Activated CD4-positive, alpha-beta memory T cell treated with anti-CD3 and anti-CD28 coated beads for 36 hours (primary cell): ENCODE results near the gene TEX13C. TPM values are rescaled to one million over a fixed set of nuclear protein-coding genes. Genes with fewer than 3 reads are reported as not detected.
A peak's percentile ranks its signal among the peaks of the same experiment; 100 is the strongest.
"Not testable (repeated sequence)": the region's sequence is repeated elsewhere in the genome, so short reads cannot be mapped to it uniquely, and the experiment has no call there.

Experiments
- CTCF ChIA-PET: fragments of 350-600 bp; sonication (Branson Sonifier 250); formaldehyde crosslinking; loops from one replicate; lab custom pipeline; 2021; ENCODE audit warnings: antibody characterized with exemption, inconsistent platforms; lab: Charles Lee
- POLR2A ChIA-PET: fragments of 350-600 bp; sonication (Branson Sonifier 250); formaldehyde crosslinking; loops from one replicate; lab custom pipeline; 2021; ENCODE audit warnings: antibody characterized with exemption; lab: Charles Lee
- DNase-seq: peaks from one replicate; pipeline ENCODE4 v3.0.0-alpha.2; 2020
- H3K27ac Mint-ChIP-seq: one replicate; pipeline ENCODE4 v1.8.0; 2021; ENCODE audit warnings: mixed read lengths
- H3K27me3 Mint-ChIP-seq: one replicate; pipeline ENCODE4 v1.8.0; 2021; ENCODE audit warnings: mixed read lengths
- H3K36me3 Mint-ChIP-seq: one replicate; pipeline ENCODE4 v1.8.0; 2021; ENCODE audit warnings: mixed read lengths
- H3K4me1 Mint-ChIP-seq: one replicate; pipeline ENCODE4 v1.8.0; 2021; ENCODE audit warnings: low read depth, mixed read lengths
- H3K4me3 Mint-ChIP-seq: one replicate; pipeline ENCODE4 v1.8.0; 2021; ENCODE audit warnings: mild to moderate bottlenecking, mixed read lengths
- H3K9me3 Mint-ChIP-seq: one replicate; pipeline ENCODE4 v1.8.0; 2021; ENCODE audit warnings: mixed read lengths
- intact Hi-C: fragments of 100-400 bp; cut with micrococcal nuclease; formaldehyde crosslinking; loops from one replicate; pipeline ENCODE4 v1.15.1; 2023
- total RNA-seq, 2 experiments: library from RNA; stranded (reverse); gene quantifications; one replicate each; pipeline ENCODE4 v1.2.3, GENCODE V29; 2021

The TEX13C gene
- total RNA-seq = not detected

GRCh38 chrX:125319646-125320521 is at the start of gene TEX13C:
TSS of gene TEX13C (plus strand) at chrX:125319871. CDS start at chrX:125320120, 249 bp downstream.
- ChIA-PET POLR2A (no interaction called here), CTCF (no interaction called here)
- Mint-ChIP-seq H3K27ac (no peak within 1 kb of the TSS), H3K27me3 (no peaks in the 10 kb centered on the region), H3K4me3 (no peak within 1 kb of the TSS), H3K9me3 (no peaks in the 10 kb centered on the region), H3K36me3 (no peaks in the 10 kb centered on the region), H3K4me1 (no peaks in the 10 kb centered on the region)
- DNase-seq = no peak
- intact Hi-C loops = no loop called here

DNA sequence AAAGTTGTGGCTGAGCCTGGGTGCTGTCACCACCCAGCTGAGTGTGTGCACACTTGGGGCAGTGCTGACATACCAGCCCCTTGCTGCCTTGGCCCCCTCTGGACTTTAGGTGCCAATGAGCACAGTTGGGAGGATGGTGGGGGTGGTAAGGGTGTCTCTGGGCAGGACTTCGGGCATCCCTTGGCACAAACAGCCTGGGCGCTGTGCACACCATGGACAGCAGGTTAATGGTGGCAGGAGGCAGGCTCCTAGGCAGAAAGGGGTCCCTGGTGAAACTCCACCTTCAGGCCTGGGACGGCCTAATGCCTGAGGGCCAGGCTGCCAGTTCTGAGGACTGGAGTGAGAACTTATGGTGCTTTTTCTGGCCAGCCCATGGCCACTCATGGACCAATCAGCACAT is 32.4 kb upstream of the TEX13C start:
- Mint-ChIP-seq H3K4me1 (no peaks in the 10 kb centered on the region), H3K27ac (no peak overlapping the region), H3K9me3 (no peaks in the 10 kb centered on the region), H3K27me3 (no peaks in the 10 kb centered on the region), H3K4me3 (no peak overlapping the region), H3K36me3 (no peaks in the 10 kb centered on the region)
- no peak for DNase-seq
- CTCF ChIA-PET = no interaction called here
- intact Hi-C loops = no loop called here
- POLR2A ChIA-PET = no interaction called here

- intact Hi-C loops = no loop called here
- Mint-ChIP-seq H3K27ac (no peak overlapping the region), H3K27me3 (no peaks in the 10 kb centered on the region), H3K4me1 (peaks cover 1% of the 10 kb centered on the region), H3K9me3 (no peaks in the 10 kb centered on the region), H3K4me3 (no peak overlapping the region), H3K36me3 (no peaks in the 10 kb centered on the region)
- POLR2A ChIA-PET = no interaction called here
- no peak for DNase-seq
- CTCF ChIA-PET = no interaction called here
Observed at GRCh38 chrX:125288343-125288742, 31.3 kb upstream of the TEX13C start.

DNA sequence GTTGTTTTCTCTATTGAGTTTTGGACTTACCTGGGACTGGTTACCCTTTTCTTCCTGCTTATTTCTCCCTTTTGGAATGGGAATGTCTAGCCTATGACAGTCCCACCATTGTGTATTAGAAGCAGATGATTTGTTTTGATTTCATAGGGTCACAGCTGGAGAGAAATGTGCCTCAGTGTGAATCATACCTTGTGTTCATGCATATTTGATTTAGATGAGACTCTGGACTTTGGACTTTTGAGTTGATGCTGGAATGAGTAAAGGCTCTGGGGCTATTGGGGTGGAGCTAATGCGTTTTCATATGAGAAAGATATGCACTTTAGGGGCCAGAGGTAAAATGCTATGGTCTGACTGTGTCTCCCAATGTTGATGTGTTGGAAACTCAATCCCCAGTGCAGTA is 30.5 kb upstream of the TEX13C start:
- Mint-ChIP-seq H3K4me1 (peaks cover 10% of the 10 kb centered on the region), H3K27me3 (no peaks in the 10 kb centered on the region), H3K4me3 (no peak overlapping the region), H3K9me3 (no peaks in the 10 kb centered on the region), H3K36me3 (no peaks in the 10 kb centered on the region), H3K27ac (no peak overlapping the region)
- CTCF ChIA-PET = no interaction called here
- intact Hi-C loops = no loop called here
- POLR2A ChIA-PET = no interaction called here
- no peak for DNase-seq

GRCh38 chrX:125289920-125290319 is 29.8 kb upstream of the TEX13C start:
- CTCF ChIA-PET = no interaction called here
- Mint-ChIP-seq H3K9me3 (no peaks in the 10 kb centered on the region), H3K27ac (no peak overlapping the region), H3K4me1 (peaks cover 17% of the 10 kb centered on the region), H3K27me3 (no peaks in the 10 kb centered on the region), H3K36me3 (no peaks in the 10 kb centered on the region), H3K4me3 (no peak overlapping the region)
- intact Hi-C loops = loop anchor here (10.0 kb wide), 2 partner anchors 85 to 1075 kb away; no protein-coding TSS in a partner anchor
- no peak for DNase-seq
- POLR2A ChIA-PET = no interaction called here

DNA sequence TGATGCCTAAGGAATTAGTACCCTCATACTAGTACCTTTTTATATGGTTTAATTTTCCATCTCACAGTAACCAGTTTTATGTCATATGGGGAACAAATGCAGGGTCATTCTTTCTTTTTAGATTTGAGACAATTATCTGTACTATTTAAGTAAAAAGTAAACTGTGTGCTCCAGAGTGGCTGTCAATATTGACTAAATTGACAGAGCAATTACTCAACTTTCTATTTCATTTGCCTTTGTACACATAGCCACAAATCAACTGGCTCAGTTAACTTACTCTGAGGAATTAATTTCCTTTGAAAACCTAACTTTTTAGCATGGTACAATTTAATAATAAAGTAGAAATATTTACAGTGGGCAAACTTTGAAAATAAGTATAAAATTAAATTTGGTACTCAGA is 28.5 kb upstream of the TEX13C start:
- intact Hi-C loops = loop anchor here (10.0 kb wide), 2 partner anchors 86 to 1076 kb away; no protein-coding TSS in a partner anchor
- Mint-ChIP-seq H3K9me3 (no peaks in the 10 kb centered on the region), H3K4me1 (peaks cover 22% of the 10 kb centered on the region), H3K27me3 (no peaks in the 10 kb centered on the region), H3K4me3 (no peak overlapping the region), H3K36me3 (no peaks in the 10 kb centered on the region), H3K27ac (no peak overlapping the region)
- DNase-seq = no peak
- CTCF ChIA-PET = no interaction called here
- POLR2A ChIA-PET = no interaction called here

- DNase-seq = no peak
- no peaks in the 10 kb centered on the region for H3K9me3 Mint-ChIP-seq
- H3K27me3 Mint-ChIP-seq = no peaks in the 10 kb centered on the region
- peaks cover 22% of the 10 kb centered on the region for H3K4me1 Mint-ChIP-seq
- intact Hi-C loops = loop anchor here (10.0 kb wide), 2 partner anchors 89 to 1079 kb away; no protein-coding TSS in a partner anchor
- no peaks in the 10 kb centered on the region for H3K36me3 Mint-ChIP-seq
- H3K27ac Mint-ChIP-seq = peak overlapping the region; percentile 76
- ChIA-PET POLR2A (no interaction called here), CTCF (no interaction called here)
- peak overlapping the region; percentile 9 for H3K4me3 Mint-ChIP-seq
Observed at GRCh38 chrX:125293850-125294780, 25.6 kb upstream of the TEX13C start.

GRCh38 chrX:125295337-125295736 is 24.3 kb upstream of the TEX13C start:
- peak overlapping the region; percentile 71 for H3K27ac Mint-ChIP-seq
- H3K27me3 Mint-ChIP-seq = no peaks in the 10 kb centered on the region
- H3K9me3 Mint-ChIP-seq = no peaks in the 10 kb centered on the region
- POLR2A ChIA-PET = no interaction called here
- no peaks in the 10 kb centered on the region for H3K36me3 Mint-ChIP-seq
- H3K4me1 Mint-ChIP-seq = peaks cover 22% of the 10 kb centered on the region
- H3K4me3 Mint-ChIP-seq = no peak overlapping the region
- intact Hi-C loops = loop anchor here (1.0 to 10.0 kb wide), 4 partner anchors 42 to 1081 kb away; no protein-coding TSS in a partner anchor
- CTCF ChIA-PET = no interaction called here
- no peak for DNase-seq

DNA sequence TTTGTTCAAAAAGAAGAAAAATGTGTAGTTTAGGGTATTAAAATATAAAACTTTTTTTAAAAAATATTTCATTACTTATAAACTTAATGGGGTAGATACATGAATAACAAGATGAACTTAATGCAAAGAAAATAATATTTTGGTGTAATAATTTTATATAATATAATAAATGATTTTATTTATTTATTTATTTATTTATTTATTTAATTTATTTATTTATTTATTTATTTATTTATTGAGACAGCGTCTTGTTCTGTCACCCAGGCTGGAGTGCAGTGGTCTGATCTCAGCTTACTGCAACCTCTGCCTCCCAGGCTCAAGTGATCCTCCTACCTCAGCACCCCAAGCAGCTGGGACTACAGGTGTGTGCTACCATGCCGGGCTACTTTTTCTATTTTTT is 20.8 kb upstream of the TEX13C start:
- ChIA-PET CTCF (no interaction called here), POLR2A (no interaction called here)
- H3K27me3 Mint-ChIP-seq = no peaks in the 10 kb centered on the region
- intact Hi-C loops = loop anchor here (5.0 to 10.0 kb wide), 3 partner anchors 94 to 1084 kb away; no protein-coding TSS in a partner anchor
- no peak overlapping the region for H3K27ac Mint-ChIP-seq
- H3K4me3 Mint-ChIP-seq = no peak overlapping the region
- peaks cover 15% of the 10 kb centered on the region for H3K4me1 Mint-ChIP-seq
- no peaks in the 10 kb centered on the region for H3K36me3 Mint-ChIP-seq
- no peak for DNase-seq
- H3K9me3 Mint-ChIP-seq = no peaks in the 10 kb centered on the region

DNA sequence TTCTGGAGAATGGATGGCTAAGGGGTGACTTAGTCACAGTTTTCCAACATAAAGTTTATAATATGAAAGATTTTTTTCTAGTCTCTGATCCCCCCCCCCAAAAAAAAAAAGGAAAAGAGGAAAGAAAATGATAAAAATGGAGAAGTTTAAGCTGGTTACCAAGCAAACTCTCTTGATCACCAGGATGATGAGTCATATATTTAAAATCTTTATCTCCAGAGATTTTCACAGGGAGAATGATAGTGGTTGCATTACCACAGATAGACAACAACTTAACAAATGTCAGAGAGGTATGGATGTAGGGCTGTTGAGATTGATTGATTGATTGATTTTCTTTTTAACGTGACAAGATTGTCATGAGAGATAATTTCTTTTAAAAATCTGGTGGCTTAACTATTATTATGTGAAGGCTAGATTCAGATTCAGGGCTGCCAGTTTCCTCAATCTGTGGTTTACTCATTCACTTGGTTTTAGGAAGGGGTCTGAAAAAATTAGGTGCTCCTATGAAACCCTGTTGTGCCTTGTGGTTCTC is 13.3 kb upstream of the TEX13C start:
- ChIA-PET POLR2A (no interaction called here), CTCF (no interaction called here)
- DNase-seq = no peak
- peaks cover 2% of the 10 kb centered on the region for H3K4me1 Mint-ChIP-seq
- no peak overlapping the region for H3K27ac Mint-ChIP-seq
- intact Hi-C loops = no loop called here
- H3K36me3 Mint-ChIP-seq = no peaks in the 10 kb centered on the region
- peaks cover 1% of the 10 kb centered on the region for H3K27me3 Mint-ChIP-seq
- no peaks in the 10 kb centered on the region for H3K9me3 Mint-ChIP-seq
- no peak overlapping the region for H3K4me3 Mint-ChIP-seq

DNA sequence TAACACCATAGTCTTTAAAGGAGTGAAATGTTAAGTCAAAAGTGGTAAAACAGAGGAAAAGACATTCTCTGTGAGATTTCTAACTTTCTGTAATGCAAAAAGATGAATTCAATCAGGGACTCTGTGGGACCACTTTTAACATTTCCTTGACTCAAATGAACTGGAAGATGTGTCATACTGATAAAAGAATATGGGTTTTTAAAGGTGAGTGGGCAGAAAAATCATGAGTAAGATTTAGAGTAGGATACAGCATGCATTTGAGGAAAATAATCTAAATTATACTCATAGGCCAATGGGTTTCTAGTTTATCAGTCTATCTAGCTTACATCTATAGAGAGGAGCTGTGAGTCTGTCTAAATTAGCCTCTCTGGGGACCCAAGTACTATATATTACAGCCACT is 11.0 kb upstream of the TEX13C start:
- no peak overlapping the region for H3K27ac Mint-ChIP-seq
- H3K27me3 Mint-ChIP-seq = peaks cover 1% of the 10 kb centered on the region
- H3K4me1 Mint-ChIP-seq = peaks cover 2% of the 10 kb centered on the region
- CTCF ChIA-PET = no interaction called here
- POLR2A ChIA-PET = no interaction called here
- no peaks in the 10 kb centered on the region for H3K36me3 Mint-ChIP-seq
- H3K4me3 Mint-ChIP-seq = no peak overlapping the region
- intact Hi-C loops = no loop called here
- no peaks in the 10 kb centered on the region for H3K9me3 Mint-ChIP-seq
- no peak for DNase-seq

DNA sequence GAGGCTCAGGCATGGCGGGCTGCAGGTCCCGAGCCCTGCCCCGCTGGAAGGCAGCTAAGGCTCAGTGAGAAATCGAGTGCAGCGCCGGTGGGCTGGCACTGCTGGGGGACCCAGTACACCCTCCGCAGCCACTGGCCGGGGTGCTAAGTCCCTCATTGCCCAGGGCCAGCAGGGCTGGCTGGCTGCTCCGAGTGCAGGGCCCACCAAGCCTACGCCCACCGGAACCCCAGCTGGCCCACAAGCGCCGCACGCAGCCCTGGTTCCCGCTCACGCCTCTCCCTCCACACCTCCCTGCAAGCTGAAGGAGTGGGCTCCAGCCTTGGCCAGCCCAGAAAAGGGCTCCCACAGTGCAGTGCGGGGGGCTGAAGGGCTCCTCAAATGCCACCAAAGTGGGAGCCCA is 505 bp upstream of the TEX13C start:
- intact Hi-C loops, H3K36me3 Mint-ChIP-seq, DNase-seq, H3K4me1 Mint-ChIP-seq, H3K4me3 Mint-ChIP-seq, POLR2A ChIA-PET, H3K9me3 Mint-ChIP-seq, H3K27me3 Mint-ChIP-seq, H3K27ac Mint-ChIP-seq, CTCF ChIA-PET: not testable (repeated sequence)
